ENCODE data around the gene UBE2I.

The UBE2I gene

GRCh38 chr16:1330931-1331711 lies 21.7 kb downstream of the UBE2I start:
- no peak for DNase-seq (ENCODE audit: low spot score)

GRCh38 chr16:1331712-1332617 lies 22.5 kb downstream of the UBE2I start:
- peak; percentile 77 for DNase-seq (ENCODE audit: low spot score)

- no peak for DNase-seq (ENCODE audit: low spot score)
Observed at GRCh38 chr16:1332618-1333148, 23.2 kb downstream of the UBE2I start.

GRCh38 chr16:1333149-1333812 lies 23.8 kb downstream of the UBE2I start, which contains the start of gene BAIAP3:
Gene BAIAP3, plus strand, starts transcription at chr16:1333645. Its CDS starts 4,905 bp downstream, at chr16:1338550.
- DNase-seq (ENCODE audit: low spot score): no peak

- no peak for DNase-seq (ENCODE audit: low spot score)
Observed at GRCh38 chr16:1333854-1334700, 24.6 kb downstream of the UBE2I start.

- no peak for DNase-seq (ENCODE audit: low spot score)
Observed at GRCh38 chr16:1334739-1335138, 25.3 kb downstream of the UBE2I start.

- DNase-seq (ENCODE audit: low spot score): no peak
Observed at GRCh38 chr16:1335211-1335971, 26.0 kb downstream of the UBE2I start.

- DNase-seq (ENCODE audit: low spot score): no peak
Observed at GRCh38 chr16:1335996-1336395, 26.6 kb downstream of the UBE2I start.

GRCh38 chr16:1336619-1337018 lies 27.2 kb downstream of the UBE2I start:
- DNase-seq (ENCODE audit: low spot score): no peak

- DNase-seq (ENCODE audit: low spot score): no peak
Observed at GRCh38 chr16:1337486-1337885, 28.1 kb downstream of the UBE2I start.

GRCh38 chr16:1338119-1338730 lies 28.8 kb downstream of the UBE2I start:
- peak; percentile 68 for DNase-seq (ENCODE audit: low spot score)

GRCh38 chr16:1338855-1339675 lies 29.6 kb downstream of the UBE2I start:
- no peak for DNase-seq (ENCODE audit: low spot score)

GRCh38 chr16:1340730-1341494 lies 31.5 kb downstream of the UBE2I start:
- DNase-seq (ENCODE audit: low spot score): no peak

- no peak for DNase-seq (ENCODE audit: low spot score)
Observed at GRCh38 chr16:1341495-1342420, 32.3 kb downstream of the UBE2I start.

GRCh38 chr16:1342526-1343427 lies 33.3 kb downstream of the UBE2I start:
- peak; percentile 100 for DNase-seq (ENCODE audit: low spot score)
